GM18517 (cell line): Measurements from ENCODE around the gene LRRC10B.

Source experiments
- ATAC-seq: cut with Tn5 transposase; IDR thresholded peaks from one replicate; pipeline ENCODE4 v1.9.1; 2021; ENCODE audit warnings: mild to moderate bottlenecking, moderate library complexity; ENCODE audit not compliant: unreplicated experiment

Gene LRRC10B

GRCh38 chr11:61507012-61507768 is 1.4 kb upstream of the LRRC10B start:
- ATAC-seq: no peak

- peak; percentile 59 for ATAC-seq
Measured at GRCh38 chr11:61509043-61510029, 787 bp downstream of the LRRC10B start.

DNA sequence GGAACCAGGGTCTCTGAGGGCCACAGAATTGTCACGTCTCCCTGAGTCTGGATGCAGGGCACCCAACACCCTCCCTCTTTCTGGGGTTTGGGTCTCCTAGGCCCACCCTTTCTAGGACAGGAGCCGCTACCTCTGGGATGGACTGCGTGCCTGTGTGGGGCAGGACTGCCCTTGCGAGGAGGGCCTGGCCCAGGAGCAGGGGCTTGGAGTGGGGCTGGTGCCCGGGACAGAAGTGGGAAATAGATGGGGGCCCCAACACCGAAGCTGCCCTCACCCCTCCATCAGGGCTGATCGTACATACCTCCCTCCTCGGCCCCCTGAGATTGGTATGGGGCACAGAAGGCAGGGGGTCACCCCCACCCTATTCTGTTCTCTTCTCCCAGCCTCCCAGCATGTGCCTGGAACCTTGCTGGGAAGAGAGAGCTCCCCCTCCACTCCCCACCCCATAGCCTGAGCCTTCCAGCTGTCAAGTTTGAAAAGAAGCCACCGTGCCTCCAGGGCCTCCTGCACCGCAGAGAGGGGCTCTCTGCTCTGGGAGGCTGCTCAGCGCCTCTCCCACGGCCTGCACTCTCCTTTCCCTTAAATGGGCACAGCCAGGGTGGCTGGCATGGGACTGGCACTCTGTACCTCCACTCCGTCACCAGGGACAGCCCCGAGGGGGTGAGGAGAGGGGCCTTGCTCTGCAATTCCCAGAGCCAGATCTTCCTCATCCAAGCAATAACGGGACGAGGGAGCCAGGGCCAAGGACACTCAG is 1.8 kb downstream of the LRRC10B start:
- no peak for ATAC-seq

GRCh38 chr11:61510974-61511373 is 2.4 kb downstream of the LRRC10B start:
- no peak for ATAC-seq

- no peak for ATAC-seq
Measured at GRCh38 chr11:61511383-61511782, 2.8 kb downstream of the LRRC10B start.

DNA sequence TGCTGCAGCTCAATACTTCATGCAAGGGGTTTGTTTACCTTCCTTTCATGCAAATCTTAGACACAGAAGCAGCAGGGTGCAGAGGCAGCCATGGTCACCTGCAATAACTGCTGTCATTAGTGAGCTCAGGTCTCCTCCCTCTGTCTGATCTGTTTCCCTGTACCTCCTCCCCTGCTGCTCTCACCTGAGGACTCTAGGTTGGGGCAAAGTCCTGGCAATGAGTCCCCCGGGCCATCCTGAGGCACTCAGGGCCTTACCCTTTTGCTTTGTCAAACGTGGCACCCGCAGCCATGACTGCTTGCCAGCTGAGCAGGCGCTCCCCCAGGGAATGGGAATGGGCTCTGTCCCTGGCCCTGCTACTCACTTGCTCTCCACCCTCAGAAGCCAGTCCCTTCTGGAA is 3.9 kb downstream of the LRRC10B start:
- ATAC-seq: no peak

GRCh38 chr11:61513143-61513765 is 4.7 kb downstream of the LRRC10B start:
- no peak for ATAC-seq

DNA sequence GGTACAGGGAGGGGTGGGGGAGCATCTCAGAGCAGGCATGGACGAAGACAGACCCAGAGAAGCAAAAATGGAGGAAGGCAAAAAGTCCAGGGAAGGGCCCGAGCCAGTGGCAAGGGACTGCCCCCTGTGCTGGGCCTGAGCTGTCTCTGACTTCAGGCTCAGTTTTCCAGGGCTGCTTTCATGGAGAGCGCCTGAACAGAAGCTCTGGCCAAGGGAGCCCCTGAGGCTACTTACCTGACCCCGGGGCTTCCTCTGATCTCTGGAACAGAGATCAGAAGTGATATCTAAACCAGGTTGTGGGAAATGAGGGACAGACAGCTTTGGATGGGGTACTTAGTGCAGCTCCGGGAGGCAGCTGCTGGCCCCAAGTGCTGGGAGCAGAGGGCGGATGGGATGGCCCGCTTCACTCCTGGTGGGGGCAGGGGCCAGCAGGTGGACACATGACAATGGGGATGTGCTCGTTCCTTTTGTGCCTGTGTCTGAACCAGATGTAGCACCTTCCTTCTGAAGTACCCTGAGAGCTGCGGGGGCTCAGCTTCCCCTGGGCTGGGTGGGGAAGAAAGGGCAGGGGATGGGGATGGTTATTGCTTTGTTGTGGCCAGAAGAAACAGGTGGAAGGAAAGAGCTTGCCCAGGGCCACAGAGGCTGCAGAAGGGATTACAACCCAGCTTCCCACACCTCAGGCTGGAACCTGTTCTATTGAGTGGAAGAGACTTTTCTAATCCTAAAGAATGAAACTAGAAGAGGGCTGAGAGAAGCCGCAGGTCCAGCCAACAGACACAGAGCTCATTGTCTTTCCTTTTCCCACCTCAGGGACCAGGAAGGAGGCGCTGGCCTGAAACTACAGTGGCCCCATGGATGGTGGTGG is 5.7 kb downstream of the LRRC10B start:
- ATAC-seq: no peak

- no peak for ATAC-seq
Measured at GRCh38 chr11:61515686-61516085, 7.1 kb downstream of the LRRC10B start.

DNA sequence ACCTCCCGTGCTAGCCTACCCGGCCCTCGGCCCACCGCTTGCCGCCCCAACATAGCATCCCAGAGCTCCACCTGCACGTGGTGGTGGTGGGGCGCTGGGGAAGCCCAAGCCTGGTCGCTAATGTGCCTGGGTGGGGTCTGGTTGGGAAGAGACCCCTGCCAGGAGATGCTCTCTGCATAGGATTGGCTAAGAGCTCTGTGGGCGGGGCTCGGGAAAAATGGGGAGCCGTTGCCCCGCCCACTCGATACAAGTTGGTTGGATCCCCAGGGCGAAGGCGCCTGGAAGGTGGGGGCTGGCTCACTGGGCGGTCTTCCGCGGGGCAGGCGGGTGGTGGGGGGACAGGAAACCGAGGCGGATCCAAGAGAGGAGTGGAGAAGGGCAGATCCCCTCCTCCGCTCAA is 7.6 kb downstream of the LRRC10B start:
- ATAC-seq: no peak

- no peak for ATAC-seq
Measured at GRCh38 chr11:61516675-61517572, 8.4 kb downstream of the LRRC10B start.

DNA sequence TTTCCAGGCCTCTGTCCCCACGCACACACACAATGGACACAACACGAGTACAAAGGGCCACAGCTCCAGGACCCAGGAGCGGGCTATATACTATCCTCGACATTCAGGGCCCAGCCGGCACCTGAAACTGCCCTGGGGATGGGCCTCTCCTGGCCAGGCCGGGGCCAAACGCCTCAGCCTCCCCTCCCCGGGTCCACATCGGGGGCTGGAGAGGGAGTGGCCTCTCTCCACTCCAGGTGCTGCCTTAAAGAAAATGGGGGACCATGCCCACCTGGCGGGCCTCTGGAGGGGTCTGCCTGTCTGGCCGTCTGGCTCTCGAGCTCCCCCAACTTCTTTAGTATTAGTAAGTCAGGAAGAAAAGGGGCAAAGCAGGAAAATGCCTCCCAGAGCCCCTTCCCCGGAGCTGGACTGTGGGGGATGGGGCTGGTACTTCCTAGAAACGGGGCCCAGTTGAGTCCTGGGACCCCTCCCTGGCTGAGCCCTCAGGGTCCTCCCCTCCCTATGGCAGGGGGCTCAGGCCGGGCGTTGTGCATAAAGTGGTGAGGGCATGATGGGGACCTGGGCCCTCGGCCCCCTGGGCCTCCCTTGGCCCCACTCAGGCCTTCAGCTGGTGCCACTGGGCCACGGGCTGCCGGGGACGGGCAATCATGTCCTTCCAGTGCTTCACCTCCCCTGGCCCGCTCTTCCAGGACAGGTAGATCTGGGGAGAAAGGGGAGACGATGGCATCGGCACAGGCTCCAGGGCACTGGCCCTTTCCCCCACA is 9.7 kb downstream of the LRRC10B start:
- no peak for ATAC-seq

DNA sequence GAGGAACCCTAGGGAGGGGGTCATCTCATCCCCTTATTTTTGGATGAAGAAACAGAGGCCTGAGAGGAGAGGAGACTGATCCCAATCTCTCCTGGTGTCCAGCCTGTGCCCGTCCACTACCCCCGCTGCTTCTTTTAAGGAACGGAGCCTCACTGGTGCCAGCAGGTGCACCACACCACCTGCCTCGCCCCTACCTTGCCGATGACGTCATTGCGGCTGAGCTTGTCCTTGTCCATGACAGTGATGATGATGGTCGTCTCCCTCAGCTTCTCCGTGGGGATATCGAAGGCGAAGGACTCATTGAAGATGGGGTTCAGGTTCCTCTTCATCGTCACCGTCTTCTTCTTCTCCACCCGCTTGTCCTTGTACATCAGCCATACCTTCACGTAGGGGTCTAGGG is 14.3 kb downstream of the LRRC10B start:
- no peak for ATAC-seq

DNA sequence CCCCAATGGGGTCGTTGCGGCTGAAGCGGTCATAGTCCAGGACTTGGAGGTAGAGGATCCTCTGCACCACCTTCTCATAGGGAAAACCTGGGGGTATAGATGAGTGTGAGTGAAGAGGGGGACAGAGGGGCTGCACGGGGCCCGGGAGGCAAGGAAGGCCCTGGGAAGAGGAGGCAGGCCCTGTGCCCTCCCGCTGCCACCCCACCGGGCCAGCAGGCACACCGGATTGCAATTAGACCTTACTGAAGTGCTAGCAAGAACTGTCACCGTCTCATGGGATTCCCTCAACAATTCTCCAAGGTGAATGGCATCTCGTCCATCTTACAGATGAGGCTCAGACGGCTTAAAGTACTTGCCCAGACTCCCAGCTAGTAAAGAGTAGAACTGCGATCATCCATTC is 15.9 kb downstream of the LRRC10B start:
- ATAC-seq: no peak

- no peak for ATAC-seq
Measured at GRCh38 chr11:61524963-61525587, 16.5 kb downstream of the LRRC10B start.

GRCh38 chr11:61526229-61526628 is 17.7 kb downstream of the LRRC10B start:
- ATAC-seq: no peak

GRCh38 chr11:61526956-61527731 is 18.6 kb downstream of the LRRC10B start:
- ATAC-seq: no peak
